Brain microvascular endothelial cell (primary cell): Measurements from ENCODE around the gene PTPRM.

ENCODE experiments used
- DNase-seq: peaks from one replicate; pipeline ENCODE4 v3.0.0-alpha.2; 2020
- H3K27ac ChIP-seq: fragments of 250-450 bp; sonication (Bioruptor Pico); 2 replicates; pipeline ENCODE4 v1.5.1; 2020; ENCODE audit warnings: mild to moderate bottlenecking, moderate library complexity
- H3K27me3 ChIP-seq: fragments of 250-450 bp; sonication (Bioruptor Pico); replicated peaks from 2 replicates; pipeline ENCODE4 v1.5.1; 2020; ENCODE audit warnings: mild to moderate bottlenecking
- H3K36me3 ChIP-seq: fragments of 250-450 bp; sonication (Bioruptor Pico); replicated peaks from 2 replicates; pipeline ENCODE4 v1.5.1; 2020; ENCODE audit warnings: mild to moderate bottlenecking
- H3K4me3 ChIP-seq: 2 replicates; pipeline ENCODE4 v1.5.1; 2011; ENCODE audit warnings: low read depth, mild to moderate bottlenecking, control low read depth, low read length, moderate library complexity
- CTCF ChIP-seq: IDR thresholded peaks from 2 replicates; pipeline ENCODE4 v1.5.1; 2011; ENCODE audit warnings: low read depth, mild to moderate bottlenecking, moderate library complexity, low read length, control low read depth, inconsistent platforms; ENCODE audit errors: missing control alignments
- in situ Hi-C: cut with HindIII; loops from 2 replicates; pipeline ENCODE4 v1.10.0; 2017; ENCODE audit warnings: low sequenced_read_pairs, low pct_ligation_motif_present

Gene PTPRM

DNA sequence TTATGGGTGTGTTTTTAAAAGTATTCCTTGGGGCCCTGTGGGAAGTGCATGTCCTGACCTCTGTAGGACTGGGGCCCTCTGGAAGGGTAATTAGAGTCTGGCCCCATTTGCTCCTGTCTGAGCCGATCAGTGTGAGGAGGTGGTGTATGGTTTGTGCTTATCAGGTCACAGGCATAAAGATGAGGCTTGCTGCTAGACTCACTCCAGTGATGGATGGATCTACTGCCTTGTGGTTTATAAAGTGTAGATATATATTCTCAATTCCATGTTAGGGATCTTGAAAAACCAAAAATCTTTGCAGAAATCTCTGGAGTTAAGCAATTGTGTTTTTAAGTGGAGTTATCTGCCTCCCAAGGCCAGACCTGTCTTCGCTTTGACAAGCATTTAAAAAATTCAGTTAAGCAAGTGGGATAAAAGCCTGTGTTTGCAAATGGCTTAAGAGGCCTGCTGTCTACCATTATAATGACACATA is 182.4 kb downstream of the PTPRM start:
- no peak for TF ChIP-seq CTCF
- no peak for DNase-seq
- in situ Hi-C loops = no loop called here
- no peaks in the 10 kb centered on the region for H3K27me3 ChIP-seq
- H3K36me3 ChIP-seq = no peaks in the 10 kb centered on the region
- H3K4me3 ChIP-seq = no peak overlapping the region
- H3K27ac ChIP-seq = no peak overlapping the region

GRCh38 chr18:7750095-7750663 is 183.1 kb downstream of the PTPRM start:
- no peak for DNase-seq
- no peak overlapping the region for H3K4me3 ChIP-seq
- in situ Hi-C loops = no loop called here
- TF ChIP-seq CTCF = no peak
- no peaks in the 10 kb centered on the region for H3K36me3 ChIP-seq
- H3K27me3 ChIP-seq = no peaks in the 10 kb centered on the region
- H3K27ac ChIP-seq = no peak overlapping the region

- no peak for DNase-seq
- in situ Hi-C loops = no loop called here
- no peak overlapping the region for H3K27ac ChIP-seq
- TF ChIP-seq CTCF = no peak
- H3K27me3 ChIP-seq = no peaks in the 10 kb centered on the region
- no peaks in the 10 kb centered on the region for H3K36me3 ChIP-seq
- H3K4me3 ChIP-seq = no peak overlapping the region
Measured at GRCh38 chr18:7750966-7751365, 183.8 kb downstream of the PTPRM start.

DNA sequence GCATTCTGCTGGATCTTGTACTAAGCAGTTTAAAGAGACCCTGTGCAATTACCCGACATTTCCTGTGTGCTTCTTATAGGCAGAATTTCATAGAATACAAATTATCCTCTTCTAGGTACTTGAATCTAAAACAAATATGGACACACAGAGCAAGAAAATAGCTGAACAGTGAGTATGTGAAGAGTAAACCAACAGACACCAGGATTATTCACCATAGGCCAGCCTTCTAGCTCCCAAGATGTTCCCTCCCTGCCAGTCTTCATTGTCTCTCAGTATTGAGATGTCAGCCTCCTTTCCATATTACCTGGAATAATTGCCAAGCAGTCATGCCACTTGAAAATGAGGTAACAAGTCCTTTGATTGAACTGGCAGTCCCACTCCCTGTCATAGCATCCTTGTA is 187.1 kb downstream of the PTPRM start:
- no peak overlapping the region for H3K4me3 ChIP-seq
- TF ChIP-seq CTCF = no peak
- in situ Hi-C loops = no loop called here
- DNase-seq = no peak
- H3K27me3 ChIP-seq = no peaks in the 10 kb centered on the region
- H3K36me3 ChIP-seq = no peaks in the 10 kb centered on the region
- H3K27ac ChIP-seq = no peak overlapping the region

DNA sequence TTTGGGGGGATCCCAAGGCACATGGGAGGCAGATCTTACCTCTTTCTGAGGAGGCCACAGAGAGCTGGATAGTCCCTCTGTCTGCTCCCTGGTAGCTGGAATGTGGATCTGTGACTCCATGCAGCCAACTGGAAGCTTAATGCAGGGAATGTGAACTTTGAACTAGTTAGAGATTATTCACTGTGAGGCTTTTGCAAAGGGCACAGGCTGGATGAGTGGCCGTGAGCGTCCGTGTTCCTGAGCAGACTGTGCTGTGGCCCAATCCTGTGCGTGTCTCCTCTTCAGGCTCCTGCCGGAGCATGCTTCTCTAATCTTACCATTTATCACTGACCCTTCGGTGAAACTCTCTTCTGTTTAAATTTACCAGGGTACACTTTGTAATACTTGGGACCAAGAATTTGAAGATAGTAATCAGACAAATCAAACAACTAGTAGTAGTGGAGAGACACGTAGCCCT is 187.6 kb downstream of the PTPRM start:
- in situ Hi-C loops = no loop called here
- Histone ChIP-seq H3K27ac (no peak overlapping the region), H3K27me3 (no peaks in the 10 kb centered on the region), H3K36me3 (no peaks in the 10 kb centered on the region), H3K4me3 (no peak overlapping the region)
- no peak for TF ChIP-seq CTCF
- peak; percentile 30 for DNase-seq
